GM18502 (cell line): ENCODE measurements around the gene THBD.

Experiments
- ATAC-seq: cut with Tn5 transposase; IDR thresholded peaks from one replicate; pipeline ENCODE4 v1.9.1; 2021; ENCODE audit warnings: mild to moderate bottlenecking; ENCODE audit not compliant: unreplicated experiment, poor library complexity

Gene THBD

GRCh38 chr20:23085436-23086055 is 36.1 kb upstream of the THBD start:
- no peak for ATAC-seq

GRCh38 chr20:23084845-23085365 is 35.4 kb upstream of the THBD start:
- no peak for ATAC-seq

GRCh38 chr20:23084282-23084844 is 34.9 kb upstream of the THBD start:
- no peak for ATAC-seq

- no peak for ATAC-seq
Observed at GRCh38 chr20:23083553-23084220, 34.2 kb upstream of the THBD start.

- ATAC-seq = no peak
Observed at GRCh38 chr20:23082846-23083552, 33.5 kb upstream of the THBD start.

- no peak for ATAC-seq
Observed at GRCh38 chr20:23081263-23081819, 31.9 kb upstream of the THBD start.

GRCh38 chr20:23080521-23080920 is 31.0 kb upstream of the THBD start:
- ATAC-seq = no peak

GRCh38 chr20:23079926-23080325 is 30.5 kb upstream of the THBD start:
- ATAC-seq = no peak

GRCh38 chr20:23079016-23079351 is 29.5 kb upstream of the THBD start:
- no peak for ATAC-seq

- ATAC-seq = no peak
Observed at GRCh38 chr20:23078351-23079015, 29.0 kb upstream of the THBD start.

GRCh38 chr20:23077277-23077676 is 27.8 kb upstream of the THBD start:
- no peak for ATAC-seq

- ATAC-seq = no peak
Observed at GRCh38 chr20:23074052-23074451, 24.6 kb upstream of the THBD start.

- no peak for ATAC-seq
Observed at GRCh38 chr20:23072892-23073586, 23.6 kb upstream of the THBD start.

- no peak for ATAC-seq
Observed at GRCh38 chr20:23071996-23072395, 22.5 kb upstream of the THBD start.

GRCh38 chr20:23071398-23071797 is 21.9 kb upstream of the THBD start:
- ATAC-seq = no peak

GRCh38 chr20:23069108-23069507 is 19.6 kb upstream of the THBD start:
- no peak for ATAC-seq

- ATAC-seq = no peak
Observed at GRCh38 chr20:23068283-23068682, 18.8 kb upstream of the THBD start.

- ATAC-seq = no peak
Observed at GRCh38 chr20:23066772-23067171, 17.3 kb upstream of the THBD start.

GRCh38 chr20:23065266-23066201 is 16.1 kb upstream of the THBD start:
- no peak for ATAC-seq
